Fibroblast of skin of scalp (primary cell): Measurements from ENCODE around the gene KCNQ4.

Source experiments
- DNase-seq: peaks from one replicate; pipeline ENCODE4 v3.0.0-alpha.2; 2013

KCNQ4 gene

DNA sequence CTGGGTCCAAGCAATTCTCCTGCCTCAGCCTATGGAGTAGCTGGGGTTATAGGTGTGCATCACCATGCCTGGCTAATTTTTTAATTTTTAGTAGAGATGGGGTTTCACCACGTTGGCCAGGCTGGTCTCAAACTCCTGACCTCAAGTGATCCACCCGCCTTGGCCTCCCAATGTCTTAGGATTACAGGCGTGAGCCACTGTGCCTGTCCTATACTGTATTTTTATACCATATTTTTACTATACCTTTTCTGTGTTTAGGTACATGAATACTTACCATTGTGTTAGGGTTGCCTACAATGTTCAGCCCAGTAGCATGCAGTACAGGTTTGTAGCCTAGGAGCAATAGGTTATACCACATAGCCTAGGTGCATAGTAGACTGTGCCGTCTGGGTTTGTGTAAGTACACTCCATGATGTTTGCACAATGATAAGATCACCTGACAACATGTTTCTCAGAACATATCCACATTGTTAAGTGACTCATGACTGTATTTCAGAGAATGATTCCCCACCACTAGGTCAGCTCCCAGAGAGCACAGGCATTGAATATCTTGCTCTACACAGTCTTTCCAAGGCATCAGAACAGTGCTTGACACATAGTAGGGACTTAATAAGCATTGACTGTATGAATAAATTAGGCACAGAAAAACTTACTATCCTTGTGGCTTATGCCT lies 84.6 kb downstream of the KCNQ4 start:
- no peak for DNase-seq

DNA sequence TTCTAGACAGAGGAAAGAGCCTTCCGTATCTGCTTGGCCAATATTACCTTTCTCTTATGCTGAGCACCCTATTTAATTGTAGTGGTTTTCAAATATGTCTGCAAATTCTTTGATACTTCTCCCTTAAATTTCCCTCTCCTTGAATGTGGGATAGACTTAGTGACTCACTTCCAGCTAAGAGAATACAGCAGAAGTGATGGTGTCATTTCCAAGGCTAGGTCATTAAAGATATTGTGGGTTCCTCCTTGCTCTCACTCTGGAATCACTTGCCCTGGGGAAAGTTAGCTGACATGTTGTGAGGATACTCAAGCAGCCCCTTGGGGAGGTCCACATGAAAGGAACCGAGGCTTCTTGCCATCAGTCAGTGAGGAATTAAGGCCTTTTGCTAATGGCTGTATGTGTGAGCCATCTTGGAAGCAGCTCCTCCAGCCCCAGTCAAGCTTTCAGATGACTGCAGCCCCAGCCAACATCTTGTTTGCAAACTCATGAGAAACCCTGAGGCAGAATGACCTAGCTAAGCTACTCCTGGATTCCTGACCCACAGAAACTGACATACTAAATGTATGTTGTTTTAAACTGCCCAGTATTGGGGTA lies 86.6 kb downstream of the KCNQ4 start:
- no peak for DNase-seq

DNA sequence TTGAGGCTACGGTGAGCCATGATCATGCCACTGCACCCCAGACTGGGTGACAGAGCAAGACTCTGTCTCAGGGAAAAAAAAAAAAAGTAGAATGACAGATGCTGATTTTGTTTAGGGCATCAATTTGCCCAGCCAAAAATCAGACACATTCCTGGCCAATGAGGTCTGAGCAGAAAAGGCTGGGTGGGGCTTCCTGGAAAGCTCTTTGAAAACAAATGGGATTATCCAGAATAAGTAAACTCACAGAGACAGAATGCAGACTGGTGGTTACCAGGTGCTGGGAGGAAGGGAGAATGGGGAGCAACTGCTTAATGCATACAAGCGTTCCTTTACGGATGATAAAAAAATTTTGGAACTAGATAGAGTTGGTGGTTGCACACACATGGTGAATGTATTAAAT lies 88.7 kb downstream of the KCNQ4 start:
- DNase-seq, result peak; percentile 31

DNA sequence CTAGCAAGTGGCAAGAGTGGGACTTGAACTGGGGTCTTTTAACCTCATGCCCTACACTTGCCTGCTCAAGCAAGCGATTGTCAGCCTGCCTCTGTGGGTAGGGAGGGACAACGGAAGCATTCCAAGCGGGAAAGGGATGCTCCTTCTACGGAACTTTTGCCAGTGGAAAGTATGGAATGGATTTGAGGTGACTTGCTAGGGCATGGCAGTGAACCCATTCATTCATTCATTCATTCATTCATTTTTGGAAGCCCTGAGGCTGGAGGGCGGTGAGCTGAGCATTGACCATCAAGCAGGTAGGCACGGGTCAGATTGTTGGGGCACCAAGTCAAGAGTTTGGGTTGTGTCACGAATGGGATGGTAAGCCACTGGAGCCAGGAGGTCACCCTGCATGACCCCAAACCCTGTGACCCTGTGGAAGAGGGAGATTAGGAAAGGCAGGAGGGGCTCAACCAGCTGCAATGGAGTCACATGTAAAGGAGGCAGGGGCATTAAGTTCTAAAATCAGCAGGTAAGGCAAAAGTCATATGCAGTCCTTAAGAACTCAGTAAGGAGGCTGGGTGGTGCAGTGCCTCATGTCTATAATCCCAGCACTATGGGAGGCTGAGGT lies 90.4 kb downstream of the KCNQ4 start:
- no peak for DNase-seq

DNA sequence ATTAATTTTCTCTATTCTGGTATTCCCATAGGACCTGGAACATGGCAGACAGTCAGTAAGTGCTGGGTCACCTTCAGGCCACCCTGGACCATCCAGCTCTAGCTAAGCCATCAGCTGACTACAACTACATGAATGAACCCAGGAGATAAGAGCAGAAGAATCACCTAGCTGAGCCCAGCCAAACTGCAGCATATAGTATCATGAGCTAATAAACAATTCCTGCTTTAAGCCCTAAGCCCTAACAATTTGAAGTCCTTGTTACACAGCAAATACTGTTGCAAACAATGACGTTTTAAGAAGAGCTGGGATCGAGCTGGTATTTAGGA lies 92.8 kb downstream of the KCNQ4 start:
- DNase-seq, result no peak

DNA sequence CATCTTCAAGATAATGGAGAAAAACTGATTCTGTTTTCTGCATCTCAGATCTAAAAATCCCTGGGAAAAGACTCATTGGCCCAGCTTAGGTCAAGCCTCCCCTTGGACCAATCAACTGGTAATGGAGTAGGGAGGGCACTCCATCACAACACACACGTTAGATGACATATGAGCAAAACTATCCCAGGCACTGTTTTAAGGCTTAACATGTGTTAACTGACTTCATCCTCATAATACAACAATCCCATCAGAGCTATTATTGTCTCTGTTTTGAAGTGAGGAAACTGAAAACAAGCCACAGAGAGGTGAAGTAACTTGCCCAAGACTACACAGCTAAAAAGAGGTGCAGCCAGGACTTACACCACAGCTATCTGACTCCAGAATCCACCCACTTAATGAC lies 93.3 kb downstream of the KCNQ4 start:
- no peak for DNase-seq

DNA sequence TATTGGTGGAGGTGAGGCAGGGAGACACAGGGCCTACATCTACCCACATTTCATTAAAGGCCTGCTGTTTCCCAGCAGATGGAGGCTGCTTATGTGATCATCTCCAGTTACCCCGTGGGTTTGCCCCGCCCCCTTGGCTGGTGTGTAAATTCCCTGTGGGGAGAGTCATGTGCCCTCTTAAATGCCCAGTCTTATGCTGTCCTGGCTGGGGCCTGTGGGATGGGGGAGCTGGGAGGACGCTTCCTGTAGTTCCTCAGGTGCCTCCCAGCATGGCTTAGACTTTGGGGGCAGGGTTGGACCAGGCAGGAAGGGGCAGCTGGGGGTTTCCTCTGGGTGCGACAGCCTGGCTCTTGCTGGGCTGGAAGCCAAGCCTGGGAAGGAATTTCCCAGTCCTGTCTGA lies 94.1 kb downstream of the KCNQ4 start:
- DNase-seq, result peak; percentile 83

DNA sequence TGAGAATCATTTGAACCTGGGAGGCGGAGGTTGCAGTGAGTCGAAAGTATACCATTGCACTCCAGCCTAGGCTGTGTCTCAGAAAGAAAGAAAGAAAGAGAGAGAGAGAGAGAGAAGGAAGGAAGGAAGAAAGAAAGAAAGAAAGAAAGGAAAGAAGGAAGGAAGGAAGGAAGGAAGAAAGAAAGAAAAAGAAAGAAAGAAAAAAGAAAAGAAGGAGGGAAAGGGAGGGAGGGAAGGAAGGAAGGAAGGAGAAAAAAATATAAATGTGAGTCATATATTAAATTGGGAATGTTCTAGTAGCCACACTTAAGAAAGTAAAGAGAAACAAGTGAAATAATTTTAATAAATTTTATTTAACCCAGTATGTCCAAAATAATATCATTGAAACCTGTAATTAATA lies 95.3 kb downstream of the KCNQ4 start:
- no peak for DNase-seq

DNA sequence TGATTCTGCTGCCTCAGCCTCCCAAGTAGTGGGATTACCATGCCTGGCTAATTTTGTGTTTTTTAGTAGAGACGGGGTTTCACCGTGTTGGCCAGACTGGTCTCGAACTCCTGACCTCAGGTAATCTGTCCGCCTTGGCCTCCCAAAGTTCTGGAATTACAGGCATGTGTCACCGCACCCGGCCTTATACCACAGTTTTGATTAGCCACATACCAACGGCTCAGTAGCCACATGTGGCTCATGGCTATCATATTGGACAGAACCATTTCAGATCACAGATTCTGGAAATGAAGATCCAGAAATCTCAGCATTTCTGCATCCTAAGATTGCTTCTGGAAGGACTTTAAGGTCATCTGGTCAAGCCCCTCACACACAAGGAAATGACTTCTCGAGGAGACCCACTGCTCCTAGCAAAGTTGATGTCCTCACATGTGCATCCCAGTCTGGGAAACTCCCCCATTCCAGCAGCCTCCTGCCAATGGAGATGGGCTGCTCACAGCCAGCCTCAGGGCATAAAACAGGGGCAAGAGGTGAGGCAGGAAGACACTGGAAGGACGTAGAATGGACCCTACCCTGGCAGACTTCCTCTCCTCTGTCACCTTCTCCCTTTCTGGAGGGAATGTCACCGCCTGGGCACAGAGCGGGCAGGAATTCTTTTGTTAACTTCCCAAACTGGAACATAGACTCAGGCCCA lies 96.0 kb downstream of the KCNQ4 start:
- no peak for DNase-seq

DNA sequence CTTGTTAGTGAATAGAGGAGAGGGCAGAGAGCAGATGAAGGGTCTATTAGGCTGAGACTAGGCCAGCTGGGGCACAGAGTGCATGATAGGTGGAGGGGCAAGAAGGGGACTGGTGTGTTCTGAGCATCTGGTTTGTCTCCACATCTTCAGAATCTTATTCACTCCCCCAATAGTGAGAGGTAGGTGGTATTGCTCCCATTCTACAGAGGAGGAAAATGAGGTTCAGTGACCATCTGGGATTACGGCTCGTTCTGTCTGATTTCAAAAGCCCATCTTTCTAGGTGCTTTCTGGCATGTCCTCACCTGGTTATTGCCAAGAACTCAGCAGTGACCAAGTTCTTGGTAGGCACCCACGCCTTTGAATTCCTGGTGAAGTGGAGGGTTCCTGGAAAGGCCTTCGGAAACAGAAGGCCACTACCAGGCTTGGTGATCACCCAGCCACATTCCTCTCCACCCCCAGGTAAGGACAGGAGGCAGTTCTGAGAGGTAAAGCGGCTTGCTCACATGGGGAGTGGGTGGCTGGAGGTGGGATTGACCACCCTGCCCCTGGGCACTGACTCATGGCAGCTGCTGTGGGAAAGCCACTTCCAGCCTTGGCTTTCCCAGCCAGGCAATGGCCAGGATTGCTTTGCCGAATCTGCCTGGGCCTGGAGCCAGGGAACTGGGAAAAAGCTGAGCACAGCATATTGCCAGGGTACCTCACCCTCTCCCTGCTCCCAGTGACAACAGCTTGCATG lies 97.4 kb downstream of the KCNQ4 start:
- DNase-seq, result no peak

DNA sequence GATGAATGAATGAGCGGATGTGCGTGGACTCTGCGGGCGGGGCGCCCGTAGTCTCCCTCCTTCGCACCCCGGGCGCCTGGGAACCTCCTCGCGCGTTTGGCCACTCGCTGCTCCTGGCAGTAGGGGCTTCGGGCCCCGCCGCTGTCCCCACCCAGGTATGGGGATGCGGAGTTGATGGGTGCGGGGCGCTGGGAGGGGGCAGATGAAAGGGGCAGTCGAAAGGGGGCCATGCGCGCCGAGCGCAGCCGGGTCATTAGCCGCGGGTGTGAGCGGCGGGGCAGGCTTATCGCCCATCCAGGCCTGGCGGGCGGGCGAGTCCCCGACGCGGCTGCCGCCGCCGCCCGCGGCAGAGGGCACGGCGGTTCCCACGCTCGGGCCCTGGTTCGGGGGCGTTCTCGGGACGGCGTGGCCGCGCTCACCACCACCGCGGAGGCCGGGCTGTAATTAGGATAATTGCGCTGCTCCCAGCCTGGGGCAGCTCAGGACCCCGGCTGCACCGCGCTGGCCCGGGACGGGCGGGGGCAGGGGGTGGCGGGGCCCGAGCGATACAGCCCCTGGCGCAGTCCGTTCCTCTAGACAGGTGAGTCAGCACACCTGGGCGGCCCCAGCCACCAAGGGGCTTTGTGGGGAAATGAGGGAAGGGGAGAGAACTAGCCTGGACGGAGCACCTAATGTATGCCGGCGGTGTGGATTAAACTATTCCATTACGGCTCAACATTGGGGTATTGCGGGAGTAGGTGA lies 100.6 kb downstream of the KCNQ4 start:
- no peak for DNase-seq

DNA sequence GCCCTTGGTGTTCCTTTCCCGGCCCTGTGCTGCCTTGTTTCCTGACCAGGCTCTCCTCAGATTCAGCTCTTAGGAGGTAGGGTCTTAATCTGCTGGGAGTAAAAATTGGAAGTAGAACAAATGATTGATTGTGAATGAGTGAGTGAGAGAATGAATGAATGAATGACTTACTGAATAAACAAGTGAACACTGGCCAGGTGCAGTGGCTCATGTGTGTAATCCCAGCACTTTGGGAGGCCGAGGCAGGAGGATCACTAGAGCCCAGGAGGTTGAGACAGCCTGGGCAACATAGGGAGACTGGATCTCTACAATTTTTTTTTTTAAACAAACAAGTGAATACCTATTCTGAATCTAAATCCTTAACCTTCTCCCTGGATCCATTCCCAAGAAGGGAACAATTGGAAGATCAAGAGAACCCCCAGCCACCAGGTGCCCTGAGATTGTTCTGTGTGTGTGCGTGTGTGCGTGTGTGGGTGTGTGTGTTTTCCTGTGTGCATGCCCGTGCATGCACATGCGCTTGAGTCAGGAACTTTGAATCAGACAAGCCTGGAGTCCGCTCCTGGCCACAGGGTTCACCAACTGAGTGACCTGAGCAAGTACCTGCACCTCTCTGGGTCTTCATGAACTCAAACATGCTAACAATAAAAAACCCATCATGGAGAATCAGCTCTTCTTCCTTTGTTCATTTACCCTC lies 102.9 kb downstream of the KCNQ4 start:
- no peak for DNase-seq

DNA sequence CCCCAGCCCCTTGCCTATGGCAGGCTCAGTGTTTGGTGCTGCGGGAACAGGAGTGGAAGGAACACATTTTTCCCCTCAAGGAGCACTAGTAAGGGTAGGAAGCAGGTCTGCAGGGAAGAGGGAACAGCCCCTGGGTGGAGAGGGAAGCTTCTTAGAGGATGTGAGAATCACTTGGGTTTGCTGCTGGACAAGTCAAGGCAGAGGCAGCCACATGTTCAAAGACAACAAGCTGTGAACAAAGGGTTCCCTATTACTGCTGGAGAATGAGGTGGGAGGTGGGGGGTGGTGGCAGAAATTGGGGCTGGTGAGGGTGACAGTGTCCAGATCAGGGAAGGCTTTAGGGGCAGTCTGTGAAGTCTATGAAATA lies 103.4 kb downstream of the KCNQ4 start:
- DNase-seq, result no peak

DNA sequence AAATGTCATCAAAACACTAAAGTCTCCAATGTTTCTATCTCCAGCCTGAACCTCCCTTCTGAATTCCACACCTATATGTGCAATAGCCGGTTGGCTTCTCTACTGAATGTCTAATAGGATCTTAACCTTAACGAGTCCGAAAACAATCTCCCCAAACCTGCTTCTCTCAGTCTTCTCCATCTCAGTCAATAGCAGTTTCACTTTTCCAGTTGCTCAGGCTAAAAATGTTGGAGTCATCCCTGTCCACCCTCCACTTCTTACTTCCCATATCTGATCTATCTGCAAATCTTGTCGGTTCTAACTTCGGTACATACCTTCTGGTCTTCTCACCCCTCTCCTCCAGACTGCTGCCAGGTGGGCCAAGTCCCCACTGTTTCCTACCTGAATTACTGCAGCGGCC lies 104.1 kb downstream of the KCNQ4 start:
- no peak for DNase-seq
